ENCODE measurements around the gene AMZ1.
"Not testable (repeated sequence)": the region's sequence is repeated elsewhere in the genome, so short reads cannot be mapped to it uniquely, and the experiment has no call there.

AMZ1 gene

DNA sequence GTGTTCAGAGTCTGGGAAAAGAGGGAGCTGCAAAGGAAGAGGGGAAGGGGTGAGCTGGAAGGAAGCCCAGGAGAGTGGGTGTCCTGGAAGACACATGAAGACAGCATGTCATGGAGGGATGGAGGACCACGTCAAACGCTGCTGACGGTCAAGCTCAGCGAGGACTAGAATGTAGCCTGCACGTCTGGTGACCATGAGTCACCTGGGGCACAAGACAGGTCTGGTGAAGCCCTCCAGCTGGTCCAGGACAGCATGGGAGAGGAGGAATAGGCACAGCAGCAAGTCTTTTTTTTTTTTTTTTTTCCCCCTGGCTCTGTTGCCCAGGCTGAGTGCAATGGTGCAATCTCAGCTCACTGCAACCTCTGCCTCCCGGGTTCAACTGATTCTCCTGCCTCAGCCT, 19.6 kb upstream of the AMZ1 start:
- DNase-seq (ENCODE audit: low read depth in 2 of 2), result no peak

DNA sequence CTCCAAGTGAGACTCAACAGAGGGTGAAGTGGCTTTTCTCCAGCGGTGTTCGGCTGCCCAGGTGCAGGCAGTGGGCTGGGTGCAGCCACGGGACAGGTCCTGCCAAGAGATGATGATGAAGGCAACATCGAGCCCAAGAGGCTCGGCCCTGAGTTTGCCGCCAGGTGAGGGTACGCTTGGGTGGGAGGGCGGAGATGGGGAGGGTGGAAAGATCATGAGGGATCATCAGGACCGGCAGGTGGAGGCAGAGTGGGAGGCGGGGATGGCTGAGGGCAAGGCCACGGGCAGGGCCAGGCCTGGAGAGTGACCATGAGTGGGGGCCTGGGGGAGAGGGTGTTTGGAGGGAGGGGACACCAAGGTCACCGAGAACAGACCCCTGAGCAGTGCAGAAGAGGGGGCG, 17.8 kb upstream of the AMZ1 start:
- no peak for DNase-seq (ENCODE audit: low read depth in 2 of 2)

DNA sequence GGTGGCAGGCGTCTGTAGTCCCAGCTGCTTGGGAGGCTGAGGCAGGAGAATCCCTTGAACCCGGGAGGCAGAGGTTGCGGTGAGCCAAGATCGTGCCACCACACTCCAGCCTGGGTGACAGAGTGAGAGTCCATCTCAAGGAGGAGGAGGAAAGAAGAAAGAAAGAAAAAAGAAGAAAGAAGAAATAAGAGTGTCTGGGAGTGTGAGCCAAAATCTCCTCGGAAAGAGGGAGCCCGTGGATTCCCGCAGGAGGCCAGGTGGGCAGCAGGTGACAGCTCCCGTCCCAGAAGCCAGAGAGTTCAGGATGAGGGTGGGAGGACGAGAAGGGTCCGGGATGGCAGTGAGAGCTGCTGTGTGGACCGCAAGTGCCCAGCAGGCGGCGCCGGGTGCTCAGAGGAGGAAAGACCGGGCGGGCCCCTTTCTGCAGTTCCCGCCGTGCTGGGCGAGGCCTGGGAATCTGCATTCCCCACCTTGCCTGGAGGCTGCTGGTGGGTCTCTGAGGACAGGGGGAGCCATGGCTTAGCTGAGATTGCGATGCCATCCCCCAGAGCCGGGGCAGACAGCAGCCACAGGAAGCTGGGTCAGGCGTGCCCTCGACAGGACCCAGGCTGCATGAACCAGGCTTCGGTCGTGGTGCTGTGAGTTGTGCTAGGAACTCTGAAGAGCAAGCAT, 17.1 kb upstream of the AMZ1 start:
- DNase-seq (ENCODE audit: low read depth in 2 of 2), result peak; percentile 21 to 51

DNA sequence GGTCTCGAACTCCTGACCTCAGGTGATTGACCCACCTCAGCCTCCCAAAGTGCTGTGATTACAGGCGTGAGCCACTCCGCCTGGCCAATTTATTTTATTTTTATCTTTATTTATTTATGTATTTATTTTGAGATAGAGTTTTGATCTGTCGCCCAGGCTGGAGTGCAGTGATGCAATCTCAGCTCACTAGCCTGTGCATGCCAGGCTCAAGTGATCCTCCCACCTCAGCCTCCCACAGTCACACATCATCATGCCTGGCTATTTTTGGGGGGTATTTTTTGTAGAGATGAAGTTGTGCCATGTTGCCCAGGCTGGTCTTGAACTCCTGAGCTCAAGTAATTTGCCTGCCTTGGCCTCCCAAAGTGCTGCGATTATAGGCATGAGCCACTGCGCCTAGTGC, 14.8 kb upstream of the AMZ1 start:
- DNase-seq (ENCODE audit: low read depth in 2 of 2), result not testable (repeated sequence)

DNA sequence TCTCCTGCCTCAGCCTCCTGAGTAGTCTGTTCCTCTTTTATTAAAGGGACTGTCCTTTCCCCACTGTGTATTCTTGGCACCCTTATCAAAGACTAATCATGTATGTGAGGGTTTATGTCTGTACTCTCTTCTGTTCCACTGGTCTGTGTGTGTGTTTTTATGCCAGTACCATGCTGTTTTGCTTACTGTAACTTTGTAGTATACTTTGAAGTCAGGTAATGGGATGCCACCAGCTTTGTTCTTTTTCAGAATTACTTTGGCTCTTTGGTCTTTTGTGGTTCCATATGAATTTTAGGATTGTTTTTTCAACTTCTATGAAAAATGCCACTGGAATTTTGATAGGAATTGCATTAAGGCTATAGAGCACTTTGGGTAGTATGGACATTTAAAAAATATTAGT, 14.1 kb upstream of the AMZ1 start:
- DNase-seq (ENCODE audit: low read depth in 2 of 2), result no peak

DNA sequence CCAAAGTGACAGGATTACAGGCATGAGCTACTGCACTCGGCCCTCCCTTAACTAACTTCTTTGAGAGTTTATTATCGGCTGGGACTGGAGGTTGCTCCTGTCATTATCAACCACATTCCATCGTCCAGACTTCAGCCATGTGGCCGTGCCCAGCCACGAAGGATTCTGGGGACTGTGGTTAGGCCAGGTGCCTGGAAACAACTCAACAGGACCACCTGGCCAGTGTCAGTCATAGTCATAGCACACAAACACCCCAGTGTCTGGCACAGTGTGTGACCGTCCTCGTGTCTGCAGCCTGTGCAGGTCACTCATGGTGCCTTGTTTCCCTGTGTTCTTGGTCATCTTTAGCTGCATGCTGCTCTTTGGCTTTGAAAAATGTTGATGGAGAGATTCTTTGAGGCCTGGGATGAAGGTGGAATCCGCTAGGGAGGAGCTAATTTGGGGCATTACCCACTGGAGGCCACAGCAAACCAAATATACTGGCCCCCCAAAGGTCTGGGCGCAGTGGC, 12.7 kb upstream of the AMZ1 start:
- no peak for DNase-seq (ENCODE audit: low read depth in 2 of 2)

DNA sequence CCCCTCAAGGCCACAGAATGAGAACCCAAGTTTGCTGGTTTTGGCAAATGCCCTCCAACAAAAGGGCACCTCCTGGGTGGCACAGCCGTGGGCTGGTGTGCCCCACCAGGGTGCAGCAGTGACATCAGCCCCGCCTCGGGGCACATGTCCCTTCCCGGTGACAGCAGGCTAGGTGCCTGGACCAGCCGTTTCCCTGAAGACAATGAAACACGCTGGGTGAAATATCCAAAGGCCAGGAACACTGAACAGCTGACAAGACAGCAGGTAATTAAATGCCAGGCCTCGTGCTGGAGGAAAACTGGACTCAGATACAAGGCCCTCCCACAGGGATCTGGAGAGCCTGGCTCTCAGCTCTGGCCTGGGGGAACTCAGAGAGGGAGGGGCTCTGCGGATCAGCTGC, 11.4 kb upstream of the AMZ1 start:
- DNase-seq (ENCODE audit: low read depth in 2 of 2), result not testable (repeated sequence)

DNA sequence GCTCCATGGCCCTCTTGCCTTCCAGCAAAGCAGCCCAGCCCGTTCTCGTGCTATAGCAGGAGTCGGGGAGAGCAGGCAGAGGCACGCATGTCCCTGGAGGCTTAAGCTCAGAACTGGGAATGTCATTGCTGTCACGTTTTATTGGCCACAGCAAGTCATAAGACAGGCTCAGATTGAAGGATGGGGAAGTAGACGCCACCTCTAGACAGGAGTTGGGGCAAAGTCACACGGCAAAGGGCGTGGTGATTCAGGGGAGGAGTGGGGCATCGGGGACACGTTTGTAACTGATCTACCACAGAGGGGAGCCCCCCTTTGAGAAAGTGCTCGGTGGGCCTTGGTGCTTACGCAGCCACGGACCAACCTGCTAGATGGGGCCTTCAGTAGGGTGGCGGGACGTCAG, 9.5 kb upstream of the AMZ1 start:
- not testable (repeated sequence) for DNase-seq (ENCODE audit: low read depth in 2 of 2)

DNA sequence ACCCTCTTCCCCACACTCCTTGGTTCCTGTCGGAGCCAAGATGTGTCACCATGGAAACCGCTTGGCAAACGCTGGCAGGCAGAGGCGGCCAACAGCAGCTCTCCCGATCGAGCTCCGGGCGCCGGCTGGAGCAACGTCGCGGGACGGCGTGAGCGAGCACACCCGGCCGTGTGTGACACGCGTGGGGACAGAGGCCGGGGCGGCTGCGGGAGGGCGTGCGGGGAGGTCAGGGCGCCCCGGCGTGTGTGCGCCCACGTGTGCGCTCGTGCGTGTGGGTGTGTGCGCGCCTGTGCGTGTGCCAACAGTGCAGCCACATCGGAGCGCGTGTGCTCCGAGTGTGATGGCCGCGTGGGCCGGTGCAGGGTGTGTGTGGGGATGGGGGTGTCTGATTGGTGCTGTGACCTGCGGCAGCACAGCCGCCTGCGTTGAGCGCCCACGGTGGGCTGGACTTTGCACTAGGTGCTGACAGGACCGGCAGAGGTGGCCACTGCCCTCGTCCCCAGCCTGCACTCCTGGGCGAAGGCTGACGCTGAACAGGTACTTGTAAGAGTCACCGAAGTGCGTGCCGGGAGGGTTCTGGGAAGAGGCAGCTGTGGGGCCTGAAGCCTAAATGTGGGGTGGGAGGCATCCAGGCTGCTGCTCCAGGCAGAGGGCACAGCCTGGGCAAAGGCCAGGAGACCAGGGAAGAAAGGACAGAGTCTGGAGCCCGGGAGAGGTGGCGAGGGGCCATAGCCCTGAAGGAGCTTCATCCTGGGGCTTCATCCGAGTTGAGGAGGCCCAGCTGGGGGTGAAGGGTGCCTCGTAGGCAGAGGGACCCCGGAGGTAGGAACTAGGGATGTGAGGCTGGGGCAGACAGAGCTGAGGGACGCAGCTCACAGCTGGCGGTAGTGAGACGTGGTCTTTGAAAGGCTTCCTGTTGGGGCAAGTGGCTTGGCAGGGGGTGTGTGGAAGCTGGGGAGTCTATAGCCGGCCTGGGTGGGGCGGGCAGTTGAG, 8.6 kb upstream of the AMZ1 start:
- not testable (repeated sequence) for DNase-seq (ENCODE audit: low read depth in 2 of 2)

DNA sequence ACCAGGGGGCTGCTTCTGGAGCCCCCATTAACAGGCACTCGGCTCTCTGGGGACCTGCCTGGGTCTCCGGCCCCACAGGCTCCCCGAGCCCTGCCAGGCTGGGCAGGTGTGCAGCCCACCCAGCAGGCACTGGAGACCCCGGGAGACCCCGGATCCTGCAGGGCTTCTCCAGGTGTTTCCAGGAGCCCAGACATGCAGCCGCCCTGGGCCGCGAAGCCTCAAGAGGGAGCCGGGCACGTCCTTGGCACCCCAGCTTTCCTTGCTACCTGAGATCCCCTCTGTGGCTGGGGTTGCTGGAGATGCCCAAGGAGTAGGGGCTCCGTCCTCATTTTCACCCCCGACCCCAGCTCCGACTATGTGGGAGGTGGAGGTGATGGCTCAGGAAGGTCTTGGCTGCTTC, 7.7 kb upstream of the AMZ1 start:
- DNase-seq (ENCODE audit: low read depth in 2 of 2), result no peak

DNA sequence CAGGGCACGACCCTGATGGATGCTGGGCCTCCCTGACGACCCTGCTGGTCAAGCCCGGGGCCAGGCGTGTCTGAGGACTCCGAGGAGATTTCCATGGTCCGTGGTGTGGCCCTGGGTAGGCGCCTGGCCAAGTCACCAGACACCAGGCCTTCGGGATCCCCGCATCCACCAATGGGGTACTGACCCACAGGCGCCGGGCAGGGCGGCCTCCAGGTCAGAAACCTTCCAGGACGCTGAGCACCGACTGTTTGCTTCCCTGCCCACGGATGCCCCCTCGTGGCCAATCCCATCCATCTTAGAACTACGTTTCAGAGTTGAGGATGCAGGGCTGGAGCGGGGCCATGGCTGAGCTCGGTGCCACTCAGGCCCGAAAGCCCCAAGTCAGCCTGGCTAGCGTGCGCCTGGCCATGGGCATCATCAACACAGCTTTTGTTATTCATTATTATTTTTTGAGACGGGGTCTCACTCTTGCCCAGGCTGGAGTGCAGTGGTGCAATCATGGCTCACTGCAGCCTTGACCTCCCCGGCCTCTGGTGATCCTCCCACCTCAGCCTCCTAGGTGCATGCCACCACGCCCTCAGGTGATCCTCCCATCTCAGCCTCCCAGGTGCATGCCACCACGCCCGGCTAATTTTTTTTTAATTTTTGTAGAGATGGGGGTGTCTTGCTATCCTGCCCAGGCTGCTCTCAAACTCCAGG, 7.1 kb upstream of the AMZ1 start:
- DNase-seq (ENCODE audit: low read depth in 2 of 2), result peak; percentile 19 to 28

DNA sequence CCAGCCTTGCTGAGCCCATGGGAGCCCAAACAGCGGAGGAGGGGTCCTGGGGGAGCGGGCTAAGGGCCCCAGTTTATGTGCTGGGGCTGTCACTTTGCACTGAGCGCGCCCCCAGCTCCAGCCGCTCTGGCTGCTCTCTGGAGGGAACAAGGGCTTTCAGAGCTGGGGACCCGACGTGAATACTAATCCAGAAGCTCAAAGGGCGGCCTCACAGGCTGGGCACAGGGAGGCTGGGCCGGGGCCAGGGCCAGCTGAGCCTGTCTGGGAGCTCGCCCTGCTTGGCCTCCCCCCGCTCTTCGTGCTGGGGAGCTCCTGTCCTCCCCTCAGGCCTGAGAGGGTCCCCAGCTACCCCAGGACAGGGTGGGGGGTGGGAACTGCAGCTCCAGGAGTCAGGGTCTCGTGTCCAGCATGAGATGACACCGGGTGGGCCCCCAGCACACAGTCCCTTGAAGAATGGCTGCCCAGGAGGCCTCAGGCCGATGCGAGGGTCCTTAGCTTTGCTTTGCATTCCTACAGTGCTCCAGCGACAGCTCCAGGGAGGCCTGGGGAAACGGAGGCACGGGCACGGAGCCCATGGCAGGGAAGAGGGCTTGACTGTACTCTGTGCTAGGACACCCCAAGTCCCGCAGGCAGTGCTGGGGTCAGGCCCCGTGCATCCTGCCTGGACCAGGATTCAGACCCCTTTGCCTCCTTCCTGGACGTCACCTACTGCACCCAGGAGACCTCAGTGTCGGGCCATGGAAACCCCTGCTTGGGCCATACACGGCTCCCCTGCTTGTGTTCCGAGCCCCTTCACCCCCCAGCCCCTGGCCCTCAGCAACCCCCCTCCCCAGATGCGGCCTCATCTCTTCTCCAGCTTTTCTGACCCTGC, 5.8 kb upstream of the AMZ1 start:
- DNase-seq (ENCODE audit: low read depth in 2 of 2), result no peak

DNA sequence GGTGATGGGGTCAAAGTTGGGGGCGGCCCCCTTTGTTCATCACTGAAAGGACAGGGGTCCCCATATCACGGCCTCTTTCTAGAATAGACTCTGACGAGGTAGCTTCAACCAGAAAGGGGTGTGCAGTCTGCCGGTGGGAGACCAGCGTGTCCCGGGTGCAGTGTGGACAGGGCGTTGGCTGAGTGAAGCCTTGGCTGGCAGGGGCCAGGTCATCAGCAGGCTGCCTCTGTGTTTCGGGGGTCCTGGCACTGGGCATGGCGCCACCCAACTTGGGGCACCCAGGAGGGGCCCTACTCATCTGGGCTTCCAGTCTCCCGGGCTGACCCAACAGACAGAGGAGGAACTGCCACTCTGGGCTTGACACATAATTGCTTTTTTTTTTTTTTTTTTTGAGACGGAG, 3.5 kb upstream of the AMZ1 start:
- no peak for DNase-seq (ENCODE audit: low read depth in 2 of 2)

DNA sequence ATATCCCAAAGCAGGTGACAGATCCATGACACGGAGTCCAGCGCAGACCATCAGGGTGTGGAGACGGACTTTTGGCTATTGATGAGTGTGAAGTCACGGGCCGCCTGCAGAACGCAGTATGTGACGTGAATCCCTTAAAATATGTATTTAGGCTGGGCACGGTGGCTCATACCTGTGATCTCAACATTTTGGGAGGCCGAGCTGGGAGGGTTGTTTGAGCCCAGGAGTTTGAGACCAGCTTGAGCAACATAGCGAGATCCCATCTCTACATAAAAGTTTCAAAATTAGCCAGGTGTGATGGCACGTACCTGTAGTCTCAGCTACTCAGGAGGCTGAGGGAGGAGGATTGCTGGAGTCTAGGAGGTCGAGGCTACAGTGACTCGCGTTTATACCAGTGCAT, 1.9 kb upstream of the AMZ1 start:
- no peak for DNase-seq (ENCODE audit: low read depth in 2 of 2)

DNA sequence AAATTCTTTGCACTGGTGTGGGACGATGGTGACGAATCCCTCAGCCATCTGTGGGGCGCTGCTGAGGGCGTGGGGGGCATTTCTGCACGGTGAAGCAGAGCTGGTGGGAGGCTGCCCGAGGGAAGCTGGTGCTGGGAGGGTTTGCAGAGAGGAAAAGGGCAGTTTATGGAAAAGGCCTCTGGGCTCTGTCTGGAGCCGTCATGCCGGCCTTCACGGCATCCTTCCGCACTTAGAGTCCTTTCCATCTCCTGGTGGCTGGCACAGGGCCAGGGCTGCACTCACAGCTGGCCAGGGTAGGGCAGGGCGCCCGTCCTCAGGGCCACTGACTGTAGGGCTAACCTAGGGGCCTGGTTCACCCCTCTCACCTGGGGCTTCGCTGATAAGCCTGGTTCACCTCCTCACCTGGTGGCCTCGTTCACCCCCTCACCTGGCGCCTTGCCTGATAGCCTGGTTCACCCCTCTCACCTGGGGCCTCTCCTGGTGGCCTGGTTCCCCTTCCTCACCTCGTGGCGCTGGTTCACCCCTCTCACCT, 598 bp upstream of the AMZ1 start:
- no peak for DNase-seq (ENCODE audit: low read depth in 2 of 2)

DNA sequence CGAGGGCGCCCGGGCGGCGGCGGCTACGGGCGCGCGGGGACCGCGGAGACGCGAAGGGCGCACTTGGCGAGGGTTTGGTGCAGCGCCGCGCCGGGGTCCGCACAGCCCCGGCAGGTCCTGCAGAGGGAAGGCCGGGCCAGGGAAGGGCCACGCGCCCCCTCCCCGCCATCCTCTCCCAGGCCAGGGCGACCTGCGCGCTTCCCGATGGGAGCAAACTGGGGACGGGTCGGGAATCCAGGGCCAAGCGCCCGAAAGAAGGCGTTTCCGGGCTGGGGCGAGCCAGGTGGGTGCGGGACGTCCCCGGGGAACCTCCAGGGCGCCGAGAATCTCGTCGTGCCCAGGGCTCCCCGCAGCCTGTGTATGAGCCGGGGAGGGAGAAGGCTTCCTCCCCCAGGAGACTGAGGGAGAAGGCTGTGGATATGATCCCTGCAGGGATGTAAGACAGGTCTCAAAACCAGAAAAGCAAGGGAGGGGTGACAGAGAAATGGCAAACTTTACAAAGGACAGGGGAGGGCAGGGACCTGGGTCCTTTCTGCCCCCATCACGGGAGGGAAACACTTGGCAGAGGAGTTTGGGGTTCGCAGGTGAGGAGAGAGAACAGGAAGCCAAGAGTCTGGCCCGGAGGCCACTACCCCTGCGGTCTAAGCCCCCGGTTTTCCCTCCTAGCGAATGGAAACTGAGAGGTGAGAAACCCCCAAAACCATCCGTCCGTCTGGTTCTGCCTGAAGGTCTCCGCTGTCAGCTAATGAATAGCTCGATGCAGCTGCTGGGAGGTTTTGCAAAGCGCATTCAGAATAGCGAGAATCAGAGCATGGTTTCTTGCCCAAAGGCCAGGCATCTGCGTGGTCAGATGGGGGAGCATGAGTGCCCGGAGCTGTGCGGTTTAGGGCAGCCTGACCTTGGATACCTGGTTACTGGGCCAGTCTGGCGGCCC, 674 bp downstream of the AMZ1 start:
- no peak for DNase-seq (ENCODE audit: low read depth in 2 of 2)

DNA sequence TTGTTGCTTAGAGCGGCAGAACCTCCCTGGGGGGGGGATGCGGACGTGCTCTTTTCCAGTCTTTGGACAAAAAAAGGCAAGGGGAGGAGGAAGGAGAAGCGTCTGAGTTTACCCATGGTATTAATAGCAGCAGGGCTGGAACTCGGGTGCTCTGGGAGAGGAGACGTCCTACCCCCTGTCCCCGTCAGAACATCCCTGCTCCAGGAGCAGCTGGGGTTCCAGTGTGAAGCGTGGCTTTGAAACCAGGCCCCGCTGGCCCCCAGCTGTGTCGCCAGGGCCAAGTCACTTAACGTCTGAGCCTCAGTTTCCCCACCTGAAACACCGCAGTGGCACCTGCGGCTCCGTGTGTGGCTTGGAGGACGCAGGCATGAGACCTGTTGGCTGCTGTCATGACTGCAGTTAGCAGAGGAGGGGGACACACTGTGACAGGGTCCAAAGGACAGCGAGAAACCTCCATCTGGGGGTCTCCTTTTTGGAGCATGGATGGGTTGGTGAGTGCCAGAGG, 1.4 kb downstream of the AMZ1 start:
- no peak for DNase-seq (ENCODE audit: low read depth in 2 of 2)

DNA sequence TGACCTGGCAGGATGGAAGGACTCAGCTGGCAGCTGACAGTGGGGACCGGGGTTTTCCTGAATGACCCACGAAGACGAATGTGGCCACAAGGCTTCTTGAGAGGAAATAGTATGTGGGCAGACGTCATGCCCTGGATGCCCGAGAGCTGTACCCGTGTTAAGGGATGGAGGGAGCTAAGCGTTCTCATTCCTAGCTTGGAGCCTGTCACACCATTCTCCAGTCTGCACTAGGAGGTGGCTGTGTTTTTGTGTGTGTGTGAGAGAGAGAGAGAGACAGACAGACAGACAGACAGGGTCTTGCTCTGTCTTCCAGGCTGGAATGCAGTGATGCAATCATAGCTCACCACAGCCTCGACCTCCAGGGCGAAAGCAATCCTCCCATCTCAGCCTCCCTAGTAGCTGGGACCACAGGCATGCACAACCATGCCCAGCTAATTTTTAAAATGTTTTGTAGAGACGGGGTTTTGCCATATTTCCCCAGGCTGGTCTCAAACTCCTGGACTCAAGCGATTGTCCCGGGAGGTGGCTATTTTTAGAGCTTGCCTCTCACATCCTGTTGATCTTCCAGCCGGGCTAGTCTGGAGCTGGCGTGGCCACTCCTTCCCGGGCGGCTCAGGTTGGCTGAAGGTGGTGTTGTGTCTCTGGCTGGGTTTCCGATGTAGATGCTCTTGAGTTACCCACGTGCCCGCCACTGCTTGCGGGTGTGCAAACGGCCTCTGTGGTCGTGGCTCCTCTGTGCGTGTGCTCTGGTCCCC, 2.1 kb downstream of the AMZ1 start:
- DNase-seq (ENCODE audit: low read depth in 2 of 2), result no peak

All from stimulated activated CD8-positive, alpha-beta memory T cell treated with anti-CD3 and anti-CD28 coated beads, Interleukin-7, amount 100 ng/mL, for 4 hours (primary cell).